Endothelial cell of umbilical vein (primary cell): ENCODE data around the gene KLHL42. TPM values are rescaled to one million over a fixed set of nuclear protein-coding genes. Genes with fewer than 3 reads are reported as not detected.

ENCODE experiments used
- BruUV-seq: library from RNA; stranded (reverse); fragments of 400-500 nt; replicated peaks from 2 replicates; lab custom pipeline; 2021; lab: Mats Ljungman, UMichigan
- CTCF ChIA-PET: fragments of 300-600, 350-600 bp; sonication (Branson Sonifier 250); formaldehyde crosslinking; loops from one replicate; lab custom pipeline; 2021; ENCODE audit warnings: antibody characterized with exemption, inconsistent platforms; lab: Charles Lee
- POLR2A ChIA-PET: fragments of 300-600, 350-600 bp; sonication (Branson Sonifier 250); formaldehyde crosslinking; loops from one replicate; lab custom pipeline; 2021; ENCODE audit warnings: antibody characterized with exemption, inconsistent platforms; lab: Charles Lee
- DNase-seq: peaks from one replicate; pipeline ENCODE4 v3.0.0-alpha.2; 2011; ENCODE audit warnings: low read depth, low spot score
- FAIRE-seq: peaks from 2 replicates; lab custom pipeline; 2011; peaks lifted over from hg19 to GRCh38; lab: Jason Lieb, UNC
- H2AFZ ChIP-seq: 2 replicates; pipeline ENCODE4 v1.6.0; 2012; ENCODE audit warnings: low read depth, low read length, control low read depth, inconsistent platforms
- H3K27ac ChIP-seq: 2 replicates; pipeline ENCODE4 v1.5.1; 2011; ENCODE audit warnings: low read depth, mild to moderate bottlenecking, control low read depth, low read length, moderate library complexity; ENCODE audit not compliant: insufficient read depth
- H3K27me3 ChIP-seq, 2 experiments: 2 replicates each; pipeline versions ENCODE4 v1.6.0 to v1.6.1; 2011; ENCODE audit warnings: low read length in 2 of 2, mixed read lengths in 1 of 2; ENCODE audit not compliant: control insufficient read depth in 2 of 2, insufficient read depth in 2 of 2
- H3K36me3 ChIP-seq, 2 experiments: 2 replicates in 1 of 2; 3 replicates in 1 of 2; pipeline ENCODE4 v1.5.1; 2011; ENCODE audit warnings: low read length in 2 of 2, mild to moderate bottlenecking in 1 of 2, moderate library complexity in 1 of 2; ENCODE audit not compliant: control insufficient read depth in 2 of 2, insufficient read depth in 2 of 2; ENCODE audit errors: extremely low read depth in 1 of 2
- H3K4me1 ChIP-seq: 3 replicates; pipeline ENCODE4 v1.5.1; 2011; ENCODE audit warnings: mild to moderate bottlenecking, low read length; ENCODE audit not compliant: control insufficient read depth, insufficient read depth; ENCODE audit errors: extremely low read depth
- H3K4me2 ChIP-seq: 2 replicates; pipeline ENCODE4 v1.6.1; 2011; ENCODE audit warnings: low read length, control low read depth, mixed read lengths; ENCODE audit not compliant: insufficient read depth
- H3K4me3 ChIP-seq, 3 experiments: fragments of 200-600 bp in 1 of 3; sonication (generic), shearing (Covaris generic) in 1 of 3; replicated peaks in 1 of 3; 2 replicates each; pipeline ENCODE4 v1.5.1; 2011 to 2016; ENCODE audit warnings: control low read depth in 3 of 3, low read length in 3 of 3, mild to moderate bottlenecking in 2 of 3, inconsistent platforms in 1 of 3, low read depth in 1 of 3, moderate library complexity in 1 of 3; ENCODE audit not compliant: insufficient read depth in 1 of 3
- H3K79me2 ChIP-seq: 2 replicates; pipeline ENCODE4 v1.6.0; 2012; ENCODE audit warnings: low read length, inconsistent platforms; ENCODE audit not compliant: control insufficient read depth, insufficient read depth
- H3K9ac ChIP-seq: replicated peaks from 2 replicates; pipeline ENCODE3; 2011; ENCODE audit warnings: low read length, control low read depth; ENCODE audit not compliant: insufficient read depth; ENCODE audit errors: extremely low read depth
- H3K9me1 ChIP-seq: replicated peaks from 3 replicates; pipeline ENCODE4 v1.6.0; 2011; ENCODE audit warnings: mild to moderate bottlenecking, low read length; ENCODE audit not compliant: control insufficient read depth, insufficient read depth; ENCODE audit errors: extremely low read depth
- H3K9me3 ChIP-seq: replicated peaks from 2 replicates; pipeline ENCODE4 v1.5.1; 2012; ENCODE audit warnings: low read length, inconsistent platforms; ENCODE audit not compliant: control insufficient read depth, insufficient read depth
- H4K20me1 ChIP-seq: replicated peaks from 2 replicates; pipeline ENCODE3; 2011; ENCODE audit warnings: mild to moderate bottlenecking, low read length; ENCODE audit not compliant: control insufficient read depth, insufficient read depth; ENCODE audit errors: extremely low read depth
- CTCF ChIP-seq, 2 donors: IDR thresholded peaks; 1 replicate in 1 of 2; 2 replicates in 1 of 2; pipeline ENCODE4 v1.5.1; 2011; ENCODE audit warnings: low read length in 2 of 2, mild to moderate bottlenecking in 2 of 2, moderate library complexity in 2 of 2, control low read depth in 1 of 2, inconsistent platforms in 1 of 2, low read depth in 1 of 2; ENCODE audit not compliant: insufficient read depth in 1 of 2; ENCODE audit errors: extremely low read depth in 1 of 2
- EZH2 ChIP-seq: IDR thresholded peaks from 2 replicates; pipeline ENCODE4 v1.6.1; 2012; ENCODE audit warnings: borderline replicate concordance, low read depth, mild to moderate bottlenecking, moderate library complexity, low read length, inconsistent platforms; ENCODE audit not compliant: severe bottlenecking
- GATA2 ChIP-seq: IDR thresholded peaks from 2 replicates; pipeline ENCODE4 v1.7.0; 2011; ENCODE audit warnings: low read depth, mild to moderate bottlenecking, moderate library complexity, mixed read lengths, low read length; ENCODE audit not compliant: insufficient read length, insufficient read depth
- JUN ChIP-seq: IDR thresholded peaks from 2 replicates; pipeline ENCODE4 v1.6.1; 2011; ENCODE audit warnings: borderline replicate concordance, low read depth; ENCODE audit not compliant: insufficient read length, insufficient read depth
- MYC ChIP-seq: IDR thresholded peaks from one replicate; pipeline ENCODE4 v1.6.1; 2011; ENCODE audit warnings: mild to moderate bottlenecking, low read depth, low read length
- POLR2A ChIP-seq: IDR thresholded peaks from 2 replicates; pipeline ENCODE4 v1.6.1; 2012; ENCODE audit warnings: low read depth, mild to moderate bottlenecking, control low read depth, low read length
- POLR2AphosphoS5 ChIP-seq: IDR thresholded peaks from 2 replicates; pipeline ENCODE4 v1.6.1; 2012; ENCODE audit warnings: low read depth, mild to moderate bottlenecking, control low read depth, low read length, moderate library complexity; ENCODE audit not compliant: insufficient read depth
- dilution Hi-C: fragments of 300-500 bp; cut with MboI; formaldehyde crosslinking; loops from one replicate; pipeline ENCODE4 v1.15.0; 2019; ENCODE audit warnings: low sequenced_read_pairs; ENCODE audit not compliant: extremely low pct_ligation_motif_present
- intact Hi-C: fragments of 100-400 bp; cut with micrococcal nuclease; formaldehyde crosslinking; loops from one replicate; pipeline ENCODE4 v1.10.0; 2022
- polyA plus RNA-seq, 4 experiments: library from polyadenylated mRNA; depleted of rRNA in 3 of 4; stranded (reverse) in 3 of 4; unstranded in 1 of 4; fragments of >200 nt; gene quantifications; 2 replicates each; pipeline versions ENCODE4 v1.2.1 to v1.2.3, GENCODE V29; 2011 to 2012; ENCODE audit warnings: missing spikeins in 1 of 4
- total RNA-seq: library from RNA; stranded (reverse); gene quantifications from 2 replicates; pipeline ENCODE4 v1.2.3, GENCODE V29; 2021

KLHL42 gene
- total and polyA plus RNA-seq, 2 donors (not counting 3 experiments of a cell fraction or from before 2014, with no cell fraction given): 20.1 to 36.2 TPM

- no TSS peak for BruUV-seq
- dilution Hi-C loops: no loop called here
- Histone ChIP-seq H3K4me2 (no peak overlapping the region), H3K36me3 (no peaks in the 10 kb centered on the region), H3K4me3 (no peak overlapping the region), H3K79me2 (no peaks in the 10 kb centered on the region), H4K20me1 (no peaks in the 10 kb centered on the region), H2AFZ (no peak overlapping the region), H3K9ac (no peak overlapping the region), H3K9me3 (no peaks in the 10 kb centered on the region), H3K27me3 (peaks cover 0 to 3% of the 10 kb centered on the region in 2 experiments), H3K9me1 (no peaks in the 10 kb centered on the region), H3K27ac (no peak overlapping the region), H3K4me1 (no peaks in the 10 kb centered on the region)
- POLR2A ChIA-PET: no interaction called here
- intact Hi-C loops: no loop called here
- DNase-seq: no peak
- TF ChIP-seq JUN (no peak), MYC (no peak), EZH2 (no peak), GATA2 (no peak), POLR2A (no peak), CTCF (IDR thresholded peaks at IDR 0.05; ENCODE audit: extremely low read depth in 1 of 2, insufficient read depth in 1 of 2, low read depth in 1 of 2, low read length in 2 of 2) (no peak), POLR2AphosphoS5 (no peak)
- CTCF ChIA-PET: no interaction called here
- no peak for FAIRE-seq
Measured at GRCh38 chr12:27802936-27803335, 22.9 kb downstream of the KLHL42 start.
